ENCODE data around the gene DGKI. TPM values are rescaled to one million over a fixed set of nuclear protein-coding genes. Genes with fewer than 3 reads are reported as not detected.

Gene DGKI
- total RNA-seq, 1 experiment from 2014 or later, result 0.55 TPM

DNA sequence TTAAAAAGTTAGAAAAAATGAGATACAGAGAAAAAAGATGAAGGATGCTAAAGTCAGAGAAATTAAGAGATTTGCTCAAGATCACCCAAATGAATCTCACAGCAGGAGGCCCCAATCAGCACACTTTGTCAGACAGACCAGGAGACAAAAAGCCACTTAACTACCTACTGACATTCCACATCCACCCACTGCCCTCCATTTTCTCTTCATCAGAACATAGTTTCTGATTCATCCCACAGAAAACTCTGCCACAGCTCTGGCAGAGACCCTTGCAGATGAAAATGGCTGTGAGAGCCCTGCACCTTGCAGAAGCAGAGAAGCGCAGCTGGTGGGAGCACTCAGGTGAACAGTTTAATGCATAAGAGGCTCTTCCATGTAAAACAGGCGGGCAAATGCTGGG is 26.6 kb downstream of the DGKI start:
- no peak overlapping the region for H3K4ac ChIP-seq (ENCODE audit: low read depth, low read length)
- H3K27ac Mint-ChIP-seq, result peak overlapping the region in 1 of 3 experiments; percentile 84; a peak in 1 of 7 replicates
- H2AK5ac ChIP-seq (ENCODE audit: insufficient read length, low read length), result no peak overlapping the region
- H3K4me1 ChIP-seq (ENCODE audit: insufficient read depth, low read length), result peaks cover 6% of the 10 kb centered on the region; the same call in 1 of the 2 replicates
- H3K9ac ChIP-seq (ENCODE audit: extremely low read depth, insufficient read length, low read length), result no peak overlapping the region
- no peak overlapping the region for H2BK12ac ChIP-seq (ENCODE audit: insufficient read length, low read depth, low read length)
- no peak overlapping the region for H3K23ac ChIP-seq (ENCODE audit: insufficient read length, low read depth, low read length)
- TF ChIP-seq, protein P1, sequence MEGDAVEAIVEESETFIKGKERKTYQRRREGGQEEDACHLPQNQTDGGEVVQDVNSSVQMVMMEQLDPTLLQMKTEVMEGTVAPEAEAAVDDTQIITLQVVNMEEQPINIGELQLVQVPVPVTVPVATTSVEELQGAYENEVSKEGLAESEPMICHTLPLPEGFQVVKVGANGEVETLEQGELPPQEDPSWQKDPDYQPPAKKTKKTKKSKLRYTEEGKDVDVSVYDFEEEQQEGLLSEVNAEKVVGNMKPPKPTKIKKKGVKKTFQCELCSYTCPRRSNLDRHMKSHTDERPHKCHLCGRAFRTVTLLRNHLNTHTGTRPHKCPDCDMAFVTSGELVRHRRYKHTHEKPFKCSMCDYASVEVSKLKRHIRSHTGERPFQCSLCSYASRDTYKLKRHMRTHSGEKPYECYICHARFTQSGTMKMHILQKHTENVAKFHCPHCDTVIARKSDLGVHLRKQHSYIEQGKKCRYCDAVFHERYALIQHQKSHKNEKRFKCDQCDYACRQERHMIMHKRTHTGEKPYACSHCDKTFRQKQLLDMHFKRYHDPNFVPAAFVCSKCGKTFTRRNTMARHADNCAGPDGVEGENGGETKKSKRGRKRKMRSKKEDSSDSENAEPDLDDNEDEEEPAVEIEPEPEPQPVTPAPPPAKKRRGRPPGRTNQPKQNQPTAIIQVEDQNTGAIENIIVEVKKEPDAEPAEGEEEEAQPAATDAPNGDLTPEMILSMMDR (conservative IDR thresholded peaks at IDR 0.05), result no peak
- WGBS (ENCODE audit: extremely low coverage, insufficient read length, low lambda C conversion rate), result no CpG with 5 or more reads among the region's 2 CpGs
- no peak overlapping the region for H3K27ac ChIP-seq (ENCODE audit: insufficient read length, low read depth, low read length)
- H3K23me2 ChIP-seq (ENCODE audit: insufficient read length, low read depth, low read length, poor library complexity, severe bottlenecking), result no peaks in the 10 kb centered on the region
- no peak overlapping the region for H2BK20ac ChIP-seq (ENCODE audit: low read depth, low read length, poor library complexity, severe bottlenecking)
- H4K8ac ChIP-seq (replicated peaks; ENCODE audit: insufficient read length, low read depth, low read length), result no peak overlapping the region
- no peaks in the 10 kb centered on the region for H3K9me3 ChIP-seq (ENCODE audit: control insufficient read depth, low read depth, low read length)
- H3K4me1 Mint-ChIP-seq, result peaks cover 36 to 37% of the 10 kb centered on the region in 2 experiments
- peak overlapping the region; percentile 6 to 19; a peak in 1 of 5 replicates for H3K4me3 Mint-ChIP-seq
- H4K20me1 ChIP-seq (ENCODE audit: control insufficient read depth, insufficient read depth, insufficient read length), result no peaks in the 10 kb centered on the region
- no peak overlapping the region for H3K56ac ChIP-seq (ENCODE audit: insufficient read length, low read depth, low read length)
- no peak overlapping the region for H3K14ac ChIP-seq (ENCODE audit: insufficient read depth, low read length)
- no peak overlapping the region for H3K18ac ChIP-seq (ENCODE audit: insufficient read length, low read depth, low read length)
- H3K36me3 Mint-ChIP-seq (ENCODE audit: insufficient read depth in 1 of 3, low read depth in 3 of 3), result no peaks in the 10 kb centered on the region
- H2AFZ ChIP-seq (ENCODE audit: low read length), result no peak overlapping the region
- H2BK15ac ChIP-seq (ENCODE audit: low read depth, low read length), result no peak overlapping the region
- H3K79me2 ChIP-seq (ENCODE audit: insufficient read depth, low read length), result no peaks in the 10 kb centered on the region
- no peak overlapping the region for H4K91ac ChIP-seq (ENCODE audit: insufficient read length, low read depth, low read length)
- DNase-seq, result no peak
- H3K9me3 Mint-ChIP-seq, result no peaks in the 10 kb centered on the region; a peak in 1 of 5 replicates
- peak overlapping the region; percentile 7 for H3K4me2 ChIP-seq (ENCODE audit: insufficient read depth, insufficient read length, low read length)
- H2BK120ac ChIP-seq (ENCODE audit: low read depth, low read length, poor library complexity, severe bottlenecking), result no peak overlapping the region
- H3T11ph ChIP-seq (ENCODE audit: low read length), result no peak overlapping the region
- no peaks in the 10 kb centered on the region for H3K79me1 ChIP-seq (ENCODE audit: insufficient read depth, low read depth, low read length, poor library complexity, severe bottlenecking)
- H3K27me3 ChIP-seq (ENCODE audit: insufficient read depth, low read length), result no peaks in the 10 kb centered on the region
- no peak overlapping the region for H4K5ac ChIP-seq (ENCODE audit: insufficient read length, low read depth, low read length)
- H3K27me3 Mint-ChIP-seq (ENCODE audit: low read depth), result no peaks in the 10 kb centered on the region
- no peak overlapping the region for H2BK5ac ChIP-seq (ENCODE audit: insufficient read length, low read length)
